Activated CD4-positive, alpha-beta T cell treated with anti-CD3 and anti-CD28 coated beads, Interleukin-2, amount 50 U/mL, for 48 hours (primary cell): ENCODE results near the gene CLDN34.

Experiments used
- DNase-seq, 2 experiments: peaks; one replicate each; pipeline ENCODE4 v3.0.0-alpha.2; 2020

The CLDN34 gene

DNA sequence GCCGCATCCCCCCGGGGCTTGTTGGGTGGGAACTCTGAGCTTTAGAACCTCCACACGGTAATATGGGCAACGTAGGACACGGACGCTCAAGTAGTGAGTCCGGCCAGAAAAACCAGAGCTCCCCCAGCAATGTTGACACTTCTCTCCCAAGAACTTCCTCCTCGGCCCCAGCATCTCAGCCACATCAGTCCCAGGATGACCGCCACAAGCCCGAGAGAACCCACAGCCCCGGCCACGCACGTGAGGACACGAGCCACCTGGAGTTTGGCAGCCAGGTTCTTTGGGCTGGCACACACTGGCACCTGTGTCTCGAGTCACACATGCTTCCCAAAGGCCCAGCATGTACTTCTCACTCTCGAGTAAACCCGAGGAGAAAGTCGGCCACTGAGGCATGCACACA is 16.3 kb downstream of the CLDN34 start:
- DNase-seq, result no peak

DNA sequence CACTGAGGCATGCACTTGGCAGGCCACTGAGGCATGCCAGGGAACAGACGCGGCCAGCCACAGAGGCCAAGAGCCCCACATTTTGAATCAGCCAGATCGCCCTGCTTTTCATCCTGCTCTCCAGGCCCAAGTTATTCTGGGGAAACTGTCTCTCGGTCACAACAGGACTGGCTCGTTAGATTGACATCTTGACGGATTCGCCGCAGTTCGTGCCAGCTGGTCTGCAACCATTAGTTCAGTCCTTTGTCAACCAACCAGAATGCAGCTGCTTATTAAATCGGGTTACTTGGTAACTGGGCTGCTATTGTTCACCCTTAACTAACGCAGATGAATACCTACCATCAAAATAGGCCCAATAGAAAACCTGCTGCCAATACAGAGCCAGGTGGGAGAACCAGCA is 16.7 kb downstream of the CLDN34 start:
- DNase-seq, result no peak

DNA sequence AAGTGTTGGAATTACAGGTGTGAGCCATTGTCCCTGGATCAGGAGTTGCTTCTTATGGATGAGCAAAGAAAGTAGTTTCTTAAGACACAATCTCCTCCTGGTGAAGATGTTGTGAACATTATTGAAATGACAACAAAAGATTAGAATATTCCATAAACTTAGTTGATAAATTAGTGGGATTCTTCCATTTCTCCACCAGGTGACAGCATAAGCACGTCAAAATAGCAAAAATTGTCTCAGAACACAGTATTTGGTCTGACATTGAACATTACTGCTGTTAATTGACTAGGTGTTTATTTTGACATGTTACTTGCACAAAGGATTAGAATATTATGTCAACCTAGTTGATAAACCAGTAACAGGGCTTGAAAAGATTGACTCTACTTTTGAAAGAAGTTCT is 21.6 kb downstream of the CLDN34 start:
- DNase-seq, result no peak

DNA sequence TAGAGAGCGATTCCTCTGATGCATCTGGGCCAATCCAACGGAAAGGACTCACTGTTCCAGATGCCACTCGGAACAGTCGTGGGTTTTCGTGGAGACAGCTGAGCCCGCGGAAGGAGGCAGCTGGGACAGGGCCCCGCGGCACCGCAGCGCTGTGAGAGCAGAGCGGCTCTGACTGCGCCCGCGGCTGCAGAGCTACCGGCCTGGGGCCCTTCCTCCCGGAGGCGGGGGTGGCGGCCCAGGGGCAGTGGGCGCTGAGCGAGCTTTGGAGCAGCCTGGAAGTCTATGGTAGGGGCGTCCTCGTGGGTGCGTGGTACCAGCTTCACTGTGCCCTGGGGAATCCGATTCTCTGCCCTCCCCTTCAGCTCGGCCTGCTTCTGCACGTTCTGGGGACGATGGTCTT is 24.9 kb downstream of the CLDN34 start:
- no peak for DNase-seq

DNA sequence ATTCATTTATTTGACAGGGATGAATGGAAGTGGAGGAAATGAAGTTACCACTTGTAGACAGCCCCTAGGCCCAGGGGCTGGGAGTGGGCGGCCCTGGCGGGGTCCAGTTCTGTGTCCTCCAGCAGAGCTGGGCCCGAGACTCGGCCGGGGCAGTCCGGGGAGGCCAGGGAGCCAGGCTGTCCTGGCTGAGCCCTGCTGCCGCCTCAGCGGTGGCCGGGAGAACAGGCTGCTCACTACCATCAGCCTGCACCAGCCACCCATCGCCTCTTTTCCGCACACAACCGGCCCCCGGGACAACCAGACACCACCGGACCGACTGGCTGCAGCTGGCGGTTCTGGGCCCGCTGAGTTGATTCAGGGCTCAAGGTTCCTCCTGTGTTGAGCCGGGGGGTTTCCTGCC is 25.6 kb downstream of the CLDN34 start:
- no peak for DNase-seq

DNA sequence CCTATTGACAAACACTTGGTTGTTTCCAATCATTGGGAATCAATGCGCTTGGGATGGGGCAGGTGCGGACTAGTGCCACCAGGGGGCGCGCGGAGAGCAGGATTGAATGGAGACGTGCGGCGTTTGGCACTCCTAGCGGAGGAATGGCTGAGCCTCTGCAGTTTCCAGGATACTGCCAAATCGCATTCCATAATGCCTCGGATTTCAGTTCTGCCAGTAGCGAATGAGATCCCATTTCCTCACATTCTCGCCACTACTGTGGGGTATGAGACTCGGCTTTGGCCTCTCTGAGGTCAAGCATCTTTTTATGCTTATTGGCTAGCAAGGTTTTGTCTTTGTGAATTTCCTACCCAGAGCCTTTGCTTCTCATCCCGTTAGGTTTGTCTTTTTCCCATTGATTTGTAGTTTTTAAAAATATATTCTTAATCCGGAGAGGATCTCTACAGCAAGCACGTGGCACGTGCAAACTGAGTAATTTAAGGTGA is 28.7 kb downstream of the CLDN34 start:
- DNase-seq, result peak; percentile 79 to 81

DNA sequence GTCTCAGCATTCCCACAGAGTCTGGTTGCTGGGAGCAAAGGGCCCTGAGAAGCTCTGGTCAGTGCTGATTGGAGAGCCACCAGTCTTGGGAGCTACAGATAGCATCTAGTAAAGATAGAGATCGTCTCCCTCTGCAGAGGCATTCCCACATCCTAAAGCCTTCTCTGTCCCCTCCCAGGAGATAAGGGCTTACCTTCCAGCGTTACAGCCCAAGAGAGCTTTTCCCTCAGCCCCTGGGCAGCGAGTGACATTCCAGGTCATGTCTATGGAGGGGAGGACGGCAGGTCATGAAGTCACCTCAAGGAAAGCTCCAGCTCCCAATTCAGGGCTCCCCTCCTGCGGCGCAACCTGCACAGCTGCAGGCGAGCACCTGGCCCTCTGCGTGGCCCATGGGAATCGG is 29.9 kb downstream of the CLDN34 start:
- DNase-seq, result no peak

DNA sequence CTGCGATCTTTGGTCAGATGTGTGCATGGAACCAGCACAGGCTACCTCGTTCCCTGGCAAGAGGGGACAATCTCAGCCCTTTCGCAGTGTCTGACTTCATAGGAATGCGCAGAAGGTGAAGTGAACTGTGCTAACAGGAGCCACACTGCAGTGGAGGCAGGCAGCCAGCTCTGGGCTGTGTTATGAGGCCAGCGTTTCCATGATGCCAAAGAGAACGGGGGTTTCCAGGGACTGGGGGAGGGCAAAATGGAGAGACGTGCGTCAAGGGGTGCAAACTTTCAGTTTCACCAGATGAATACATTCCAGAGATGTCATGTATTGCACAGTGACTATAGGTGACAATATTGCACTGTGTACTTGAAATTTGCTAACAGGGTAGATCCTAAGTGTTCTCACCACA is 30.4 kb downstream of the CLDN34 start:
- peak; percentile 68 to 77 for DNase-seq

DNA sequence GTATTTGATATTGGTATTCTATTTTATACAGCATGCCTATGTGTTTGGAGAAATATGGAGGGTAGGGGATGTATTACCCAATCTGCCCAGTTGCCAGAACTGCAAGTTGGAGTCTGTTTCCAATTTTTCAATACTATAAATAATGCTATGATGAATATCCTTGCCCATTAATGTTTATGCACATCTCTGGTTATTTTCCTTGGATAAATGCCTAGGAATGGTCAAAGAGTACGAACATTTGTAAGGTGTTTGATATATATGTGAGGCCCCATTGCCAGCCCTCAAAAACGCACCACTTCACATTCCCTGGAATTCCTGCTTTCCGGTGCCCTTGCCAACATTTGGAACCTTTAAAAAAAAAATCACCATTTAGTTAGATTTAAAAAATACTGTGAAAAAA is 34.3 kb downstream of the CLDN34 start:
- DNase-seq, result no peak

DNA sequence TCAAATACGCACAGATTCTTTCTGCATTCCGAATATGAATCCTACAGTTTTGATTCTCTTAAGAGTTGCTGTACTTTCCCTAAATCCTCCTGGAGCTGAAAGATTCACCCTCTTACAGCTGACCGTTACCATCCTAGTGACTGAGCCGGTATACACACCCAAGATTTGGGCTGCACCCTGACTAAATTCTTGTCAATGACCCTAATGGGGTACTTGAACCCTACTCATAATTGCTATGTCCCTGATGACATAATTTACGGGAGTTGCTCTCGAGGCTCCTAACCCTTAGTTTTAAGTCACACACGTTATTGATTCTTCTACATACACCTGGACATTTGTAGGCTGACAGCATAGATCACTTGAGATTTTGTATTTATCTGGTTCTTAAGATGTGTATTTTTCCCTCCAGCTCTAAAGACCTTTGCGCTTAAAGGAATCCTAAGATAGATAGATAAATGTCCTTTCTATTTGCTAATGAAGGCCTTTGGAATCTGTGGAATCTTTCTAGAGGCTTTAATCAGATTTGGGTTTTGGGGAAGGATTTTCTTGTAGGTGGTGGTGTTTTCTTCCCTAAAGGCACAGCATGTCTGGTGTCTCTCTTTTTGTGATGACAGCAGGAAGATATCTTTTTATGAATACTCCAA is 37.8 kb downstream of the CLDN34 start:
- no peak for DNase-seq

DNA sequence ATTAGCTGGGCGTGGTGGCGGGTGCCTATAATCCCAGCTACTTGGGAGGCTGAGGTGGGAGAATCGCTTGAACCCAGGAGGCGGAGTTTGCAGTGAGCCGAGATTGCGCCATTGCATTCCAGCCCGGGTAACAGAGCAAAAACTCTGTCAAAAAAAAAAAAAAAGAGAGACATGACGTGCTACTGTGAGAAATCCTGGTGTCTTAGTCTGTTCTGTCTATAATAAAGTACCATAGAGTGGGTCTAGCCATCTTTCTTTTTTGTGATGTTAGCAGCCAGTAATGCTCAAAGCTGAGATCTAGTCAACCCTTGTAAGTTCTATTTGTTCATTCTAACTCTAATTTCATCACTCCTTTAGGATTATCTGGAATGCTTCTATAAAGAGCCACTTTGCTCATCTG is 38.9 kb downstream of the CLDN34 start:
- no peak for DNase-seq

DNA sequence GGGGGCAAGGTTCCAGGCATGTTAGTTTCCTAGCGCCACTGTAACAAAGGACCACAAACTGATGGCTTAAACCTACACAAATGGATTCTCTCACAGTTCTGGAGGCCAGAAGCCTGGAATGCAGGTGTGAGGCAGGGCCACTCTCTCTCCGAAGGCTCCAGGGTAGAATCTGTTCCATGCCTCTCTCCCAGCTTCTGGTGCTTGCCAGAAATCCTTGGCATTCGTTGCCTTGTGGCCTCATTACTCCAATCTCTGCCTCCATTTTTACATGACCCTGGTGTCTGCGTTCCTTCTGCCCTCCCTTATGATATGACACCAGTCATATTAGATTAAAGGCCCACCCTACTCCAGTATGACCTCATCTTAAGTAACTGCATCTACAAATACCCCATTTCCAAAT is 39.6 kb downstream of the CLDN34 start:
- DNase-seq, result no peak

DNA sequence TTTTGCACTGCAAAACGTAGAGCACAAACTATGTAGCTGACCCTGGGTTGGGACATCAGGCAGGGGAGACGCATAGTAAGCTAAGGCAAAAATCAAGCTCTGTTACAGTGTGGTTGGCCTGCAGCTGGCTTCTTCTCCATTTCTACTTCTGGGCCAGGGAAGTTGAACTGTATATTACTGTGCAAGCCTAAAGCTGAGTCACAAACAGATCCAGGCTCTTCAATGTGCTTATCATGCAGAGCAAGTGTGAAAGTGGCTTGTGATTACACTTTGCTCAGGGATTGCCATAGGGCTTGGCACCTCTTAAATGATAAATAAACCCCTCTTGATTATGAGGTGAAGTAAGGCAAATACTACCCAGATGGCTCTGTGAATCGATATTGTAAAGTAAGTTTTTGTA is 40.5 kb downstream of the CLDN34 start:
- no peak for DNase-seq

DNA sequence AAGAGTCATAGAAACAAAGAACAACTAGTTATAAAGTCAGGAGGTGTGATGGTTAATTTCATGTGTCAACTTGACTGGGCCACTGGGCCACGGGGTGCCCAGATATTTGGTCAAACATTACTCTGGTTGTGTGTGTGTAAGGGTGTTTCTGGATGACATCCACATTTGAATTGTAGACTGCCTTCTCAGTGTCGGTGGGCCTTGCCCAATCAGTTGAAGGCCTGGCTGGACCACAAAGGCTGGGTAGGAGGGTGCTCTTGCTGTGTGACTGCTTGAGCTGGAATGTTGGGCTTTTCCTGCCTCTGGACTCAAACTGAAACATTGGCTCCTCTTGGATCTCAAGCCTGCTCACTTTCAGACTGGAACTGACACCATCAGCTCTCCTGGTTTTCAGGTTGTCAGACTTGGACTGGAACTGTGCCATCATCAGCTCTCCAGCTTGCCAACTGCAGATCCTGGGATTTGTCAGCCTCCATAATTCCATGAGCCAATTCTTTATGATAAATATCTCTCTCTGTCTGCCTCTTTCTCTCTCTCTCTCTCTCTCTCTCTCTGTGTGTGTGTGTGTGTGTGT is 41.4 kb downstream of the CLDN34 start:
- DNase-seq, result no peak

DNA sequence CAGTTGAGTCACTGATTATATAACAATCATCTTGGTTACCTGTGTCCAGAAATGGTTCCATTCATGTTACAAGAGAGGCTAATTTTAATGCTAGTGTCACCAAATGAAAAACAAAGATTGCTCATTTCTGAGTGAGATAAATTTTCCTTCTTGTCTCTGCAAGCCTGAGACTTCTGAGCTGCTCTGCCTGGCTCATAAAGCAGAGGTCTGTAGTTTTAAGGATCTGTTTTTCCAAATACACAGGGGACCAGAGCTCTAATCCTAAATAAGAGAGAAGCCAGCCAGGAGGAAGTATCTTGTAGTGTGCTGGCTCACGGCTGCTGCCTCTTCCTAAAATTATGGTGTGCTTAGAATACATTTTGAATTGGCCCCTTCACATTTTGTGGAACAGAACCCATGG is 42.6 kb downstream of the CLDN34 start:
- DNase-seq, result no peak

DNA sequence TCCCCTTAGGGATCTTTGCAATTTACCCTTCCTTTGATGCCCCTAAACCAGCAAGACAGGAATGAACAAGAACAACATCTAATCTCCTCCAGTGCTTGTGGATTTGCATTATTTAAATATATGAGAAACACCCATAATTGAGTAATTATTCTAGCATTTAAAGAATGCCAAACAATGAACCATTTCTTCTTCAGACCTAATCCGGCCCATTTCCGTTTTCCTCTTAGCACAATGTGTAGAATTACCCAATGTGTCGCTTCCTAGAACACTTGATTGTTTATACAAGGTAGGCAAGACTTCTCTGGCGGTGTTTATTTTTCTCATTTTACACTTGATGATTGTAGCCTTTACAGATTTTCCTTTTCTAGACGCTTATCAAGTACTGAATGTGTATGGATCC is 43.5 kb downstream of the CLDN34 start:
- no peak for DNase-seq

DNA sequence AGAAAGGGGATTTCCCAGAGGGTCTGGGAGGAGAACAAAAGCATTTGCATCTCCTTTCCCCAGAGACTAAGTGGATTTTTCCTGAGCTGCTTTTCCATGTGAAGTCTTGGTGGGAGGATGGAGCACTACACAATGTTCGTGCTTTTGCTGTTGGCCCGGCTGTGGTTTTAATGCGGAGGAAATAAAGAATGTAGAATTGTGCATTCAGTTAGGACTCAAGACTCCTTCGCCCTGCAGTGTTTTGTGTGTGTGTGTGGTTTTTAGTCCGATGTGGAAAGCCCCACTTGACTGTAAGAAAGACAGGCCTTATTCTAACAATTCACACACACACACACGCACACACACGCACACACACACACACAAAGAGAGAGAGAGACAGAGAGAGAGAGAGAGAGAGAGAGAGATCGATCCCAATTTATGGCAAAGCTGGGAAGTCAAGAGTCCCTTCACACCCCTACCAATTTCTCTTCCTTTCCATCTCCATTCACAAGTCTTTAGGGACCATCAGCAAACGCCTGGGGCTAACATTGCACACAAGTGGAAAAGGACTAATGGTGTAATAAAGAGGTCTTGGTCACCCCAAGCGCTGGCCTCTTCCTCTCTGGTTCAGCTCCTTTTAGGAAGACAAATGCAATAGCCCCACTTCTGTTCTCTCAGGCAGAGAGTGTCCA is 44.2 kb downstream of the CLDN34 start:
- DNase-seq, result peak in 1 of 2 experiments; percentile 20

DNA sequence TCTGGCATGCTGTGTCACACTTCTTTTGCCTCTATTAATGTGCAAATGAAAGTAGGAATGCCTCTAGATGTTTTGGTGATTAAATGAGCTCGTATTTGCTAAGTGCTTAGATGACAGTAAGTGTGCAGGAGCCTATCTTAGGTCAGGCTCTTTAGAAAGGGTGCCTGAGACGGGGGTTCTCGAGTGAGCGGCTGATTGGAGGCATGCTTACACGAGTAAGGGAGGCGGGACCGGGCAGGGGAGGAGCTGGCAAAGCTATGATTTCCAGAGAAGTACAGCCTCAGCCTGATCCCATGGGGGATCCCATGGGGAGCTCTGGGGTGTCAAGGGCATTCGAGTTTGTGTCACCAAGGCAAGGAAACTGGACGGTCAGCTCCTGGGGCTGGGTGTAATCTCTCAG is 44.8 kb downstream of the CLDN34 start:
- DNase-seq, result peak in 1 of 2 experiments; percentile 27

DNA sequence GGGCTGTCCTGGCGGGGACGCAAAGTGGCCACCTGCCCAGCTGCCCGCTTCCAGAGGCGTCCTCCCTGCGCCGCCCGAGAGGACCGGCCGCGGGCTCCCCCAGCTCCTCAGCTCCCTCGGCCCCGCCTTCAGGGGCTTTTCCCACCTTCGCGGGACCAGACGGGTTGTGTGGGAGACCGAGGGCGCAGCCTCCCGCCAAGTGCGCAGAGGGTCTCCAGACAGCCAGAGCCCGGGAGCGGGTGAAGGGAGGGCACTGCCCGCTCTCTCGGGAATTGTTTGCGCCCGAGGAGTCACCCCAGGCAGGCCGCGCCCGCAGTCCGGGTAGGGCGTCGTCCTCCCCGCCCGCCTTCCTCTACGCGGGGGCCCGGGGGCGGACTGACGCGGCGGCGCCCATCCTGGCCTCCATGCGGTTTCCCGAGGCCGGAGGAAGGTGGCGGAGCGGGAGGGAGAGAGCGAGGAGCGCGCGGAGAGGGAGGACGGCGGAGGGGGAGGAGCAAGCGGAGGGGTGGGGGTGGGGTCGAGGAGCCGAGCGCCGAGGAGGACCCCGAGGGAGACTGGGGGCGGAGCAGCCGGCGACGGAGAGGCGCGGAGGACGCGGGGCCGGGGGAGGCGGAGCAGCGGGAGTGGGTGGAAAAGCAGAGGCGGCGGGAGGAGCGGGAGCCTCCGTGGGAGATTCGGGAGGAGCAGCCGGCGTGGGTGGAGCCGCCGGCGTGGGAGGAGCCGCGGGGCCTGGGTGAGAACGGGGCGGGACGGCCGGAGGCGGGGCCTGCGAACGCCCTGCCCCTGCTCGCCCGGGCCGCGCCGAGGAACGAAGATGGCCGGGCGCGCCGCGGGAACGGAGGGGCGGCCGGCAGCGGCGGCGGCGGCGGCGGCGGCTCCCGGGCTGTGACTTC is 47.5 kb downstream of the CLDN34 start:
- peak; percentile 67 to 75 for DNase-seq

DNA sequence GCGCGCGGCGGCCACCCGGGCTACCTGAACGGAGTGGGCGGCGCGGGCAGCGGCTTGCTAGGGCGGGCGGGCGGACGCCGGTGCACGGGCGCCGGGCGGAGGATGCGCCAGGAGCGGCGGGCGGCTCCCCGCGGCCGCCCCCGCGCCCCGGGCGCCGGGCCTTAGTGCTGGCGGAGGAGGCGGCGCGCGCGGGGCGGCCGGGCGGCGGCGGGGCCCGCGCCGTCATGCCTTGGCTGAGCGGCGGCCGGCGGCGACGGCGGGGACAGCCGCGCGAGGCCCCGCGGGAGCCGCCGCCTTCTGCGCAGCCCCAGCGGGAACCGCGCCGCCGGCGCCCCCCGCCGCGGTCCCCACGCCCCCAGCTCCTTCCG is 48.2 kb downstream of the CLDN34 start:
- no peak for DNase-seq

DNA sequence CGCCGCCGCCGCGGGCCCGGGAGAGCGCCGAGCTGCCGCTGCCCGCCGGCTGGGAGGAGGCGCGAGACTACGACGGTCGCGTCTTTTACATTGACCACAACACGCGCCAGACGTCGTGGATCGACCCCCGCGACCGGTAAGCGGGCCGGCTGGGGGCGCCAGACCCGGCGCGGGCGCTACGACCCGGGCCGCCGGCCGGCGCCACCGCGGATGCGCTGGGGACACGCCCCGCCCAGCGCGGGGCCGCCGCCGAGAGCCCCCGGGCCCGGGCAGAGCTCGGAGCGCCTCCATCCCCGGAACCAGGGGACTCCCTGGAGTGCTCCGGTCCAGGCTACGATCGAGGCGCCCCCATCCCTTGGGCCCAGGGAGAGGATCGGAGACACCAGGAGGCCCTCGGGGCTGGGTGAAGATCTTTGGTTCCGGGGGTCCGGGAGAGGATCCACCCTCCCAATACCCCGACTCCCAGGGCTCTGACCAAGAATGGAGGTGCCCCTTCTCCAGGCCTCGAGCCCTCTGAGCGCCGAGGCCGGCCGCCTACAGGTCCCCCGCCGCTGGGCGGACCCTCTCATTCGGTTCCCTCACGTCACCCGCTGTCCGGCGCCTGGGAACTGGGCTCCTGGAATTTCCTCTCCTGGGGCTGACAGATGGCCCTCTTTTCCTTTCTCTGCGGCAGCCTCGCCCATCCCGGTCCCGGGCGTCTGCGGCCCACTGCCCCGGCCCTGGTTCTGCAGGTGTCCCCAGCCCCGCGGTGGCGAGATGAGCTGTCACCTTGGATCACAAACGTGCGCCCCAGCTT is 48.8 kb downstream of the CLDN34 start:
- no peak for DNase-seq

DNA sequence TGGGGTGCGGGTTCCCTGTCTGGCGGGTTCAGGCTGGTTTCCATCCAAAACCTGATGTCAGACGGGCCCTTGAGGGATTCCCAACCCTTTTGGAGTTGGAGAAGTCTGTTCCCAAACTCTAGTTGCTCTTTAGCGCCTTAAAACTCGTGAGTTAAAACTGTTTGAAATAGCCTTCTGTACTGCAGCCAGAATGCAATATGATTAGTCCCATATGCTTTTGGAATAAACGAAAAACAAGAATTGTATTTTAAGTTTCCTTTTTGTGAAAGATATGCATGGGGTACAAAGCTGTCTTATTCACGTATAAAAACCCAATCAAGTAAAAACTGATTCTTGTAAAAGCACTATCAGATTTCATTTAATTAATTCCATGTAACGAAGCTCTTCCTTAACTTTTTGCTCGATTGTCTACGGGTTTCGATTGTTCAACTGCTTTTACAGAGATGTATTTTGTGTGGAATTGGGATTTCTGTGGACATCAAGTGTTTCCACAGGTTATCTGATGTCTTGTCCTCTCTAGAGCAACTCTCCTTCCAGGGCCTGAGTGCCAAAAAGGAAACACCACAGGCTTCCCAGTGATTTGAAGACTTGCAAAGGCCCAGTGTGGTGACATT is 49.5 kb downstream of the CLDN34 start:
- DNase-seq, result no peak
